Sigmoid colon (tissue), 7 donors: ENCODE measurements around the gene DAGLA. TPM values are rescaled to one million over a fixed set of nuclear protein-coding genes. Genes with fewer than 3 reads are reported as not detected.
"Not testable (repeated sequence)": the region's sequence is repeated elsewhere in the genome, so short reads cannot be mapped to it uniquely, and the experiment has no call there.

Source experiments
- DNase-seq: peaks from one replicate; pipeline ENCODE4 v3.0.0-alpha.2; 2019
- H3K27ac ChIP-seq, 4 donors: fragments of 200-600 bp; sonication (generic); one replicate each; pipeline ENCODE4 v1.5.1; 2016 to 2019; ENCODE audit warnings: mild to moderate bottlenecking in 1 of 4
- H3K27me3 ChIP-seq, 3 donors: fragments of 200-600 bp; sonication (generic); one replicate each; pipeline ENCODE4 v1.5.1; 2019; ENCODE audit warnings: mild to moderate bottlenecking in 1 of 3
- H3K36me3 ChIP-seq, 4 donors: fragments of 200-600 bp; sonication (generic); one replicate each; pipeline ENCODE4 v1.5.1; 2016 to 2019
- H3K4me1 ChIP-seq, 4 donors: fragments of 200-600 bp; sonication (generic); one replicate each; pipeline ENCODE4 v1.5.1; 2017 to 2019
- H3K4me3 ChIP-seq, 4 donors: fragments of 200-600 bp; sonication (generic); one replicate each; pipeline ENCODE4 v1.5.1; 2017 to 2019; ENCODE audit warnings: mild to moderate bottlenecking in 2 of 4, moderate library complexity in 1 of 4
- H3K9me3 ChIP-seq, 4 donors: fragments of 200-600 bp in 3 of 4; sonication (generic) in 3 of 4; one replicate each; pipeline versions ENCODE4 v1.5.1 to v1.6.1; 2013 to 2019
- EP300 ChIP-seq, 4 donors: sonication (generic); formaldehyde crosslinking; IDR thresholded peaks; one replicate each; pipeline ENCODE4 v1.6.1; 2017; ENCODE audit warnings: antibody characterized with exemption in 4 of 4
- POLR2A ChIP-seq, 2 donors: fragments of 450-650 bp; IDR thresholded peaks; one replicate each; pipeline ENCODE4 v1.6.1; 2016; ENCODE audit warnings: antibody characterized with exemption in 2 of 2, mild to moderate bottlenecking in 2 of 2, moderate library complexity in 2 of 2
- POLR2AphosphoS5 ChIP-seq, 4 donors: sonication (generic); formaldehyde crosslinking; IDR thresholded peaks; one replicate each; pipeline ENCODE4 v1.6.1; 2017; ENCODE audit warnings: antibody characterized with exemption in 4 of 4
- WGBS, 2 donors: extraction: QIAGEN DNeasy Blood & Tissue Kit; methylation state at CpG; one replicate each; pipeline ENCODE4 v1.1.7; 2013; 5-methylcytosine and 5-hydroxymethylcytosine counted together
- intact Hi-C: fragments of 100-400 bp; cut with DNase I; formaldehyde crosslinking; loops from one replicate; pipeline ENCODE4 v1.15.1; 2023
- polyA plus RNA-seq, 3 donors: library from polyadenylated mRNA; stranded (reverse); fragments of 200-250 nt; gene quantifications; one replicate each; pipeline ENCODE4 v1.2.3, GENCODE V29; 2013
- total RNA-seq, 4 donors: library from RNA; depleted of rRNA; stranded (reverse); fragments of >200 nt; gene quantifications; one replicate each; pipeline ENCODE4 v1.1.0, GENCODE V29; 2016
- TF ChIP-seq, protein P1 (sequence below), 4 experiments: fragments of 450-650 bp in 3 of 4; fragments of 200-600 bp in 1 of 4; IDR thresholded peaks; one replicate each; pipeline ENCODE4 v1.5.1; 2016 to 2019; ENCODE audit warnings: antibody characterized with exemption in 4 of 4, mild to moderate bottlenecking in 3 of 4, moderate library complexity in 2 of 4
- donor health status: healthy with polysubstance abuse.
- donor health status: Bipolar disorder and iron deficiency.
- donor health status: healthy.

The DAGLA gene
- total and polyA plus RNA-seq, 7 donors, result 1.8 to 6.2 (median 2.1) TPM

DNA sequence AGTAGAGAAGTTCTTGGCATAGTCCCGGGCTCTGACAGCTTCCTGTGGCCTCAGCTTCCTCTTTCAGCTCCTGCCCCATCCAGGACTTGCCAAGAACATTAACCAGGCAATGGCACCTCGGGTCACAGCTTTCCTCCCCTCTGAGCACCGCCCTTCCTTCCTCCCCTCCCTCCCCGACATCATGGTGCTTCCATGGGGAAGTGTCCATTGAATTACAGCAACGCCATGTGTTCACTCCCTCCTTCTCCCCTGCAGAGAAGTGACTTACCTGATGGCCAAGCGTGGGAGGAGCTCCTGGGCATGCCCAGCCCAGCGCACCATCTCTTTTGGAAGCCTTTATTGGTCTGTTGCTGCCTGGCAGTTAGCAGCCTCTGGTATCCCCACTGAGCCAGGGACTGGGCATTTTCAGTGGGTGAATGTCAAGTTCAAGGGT, 25.8 kb upstream of the DAGLA start:
- TF ChIP-seq EP300 (IDR thresholded peaks at IDR 0.05) (no peak), POLR2AphosphoS5 (IDR thresholded peaks at IDR 0.05) (no peak)
- Histone ChIP-seq H3K4me1 (no peaks in the 10 kb centered on the region), H3K4me3 (no peak overlapping the region), H3K36me3 (no peaks in the 10 kb centered on the region), H3K9me3 (no peaks in the 10 kb centered on the region), H3K27me3 (peaks cover 0 to 24% (median 0%) of the 10 kb centered on the region in 3 donors), H3K27ac (no peak overlapping the region)
- intact Hi-C loops, result no loop called here
- peak; percentile 77 for DNase-seq
- 19 to 28% methylated on average over 7 of the region's 7 CpGs for WGBS, 2 donors

DNA sequence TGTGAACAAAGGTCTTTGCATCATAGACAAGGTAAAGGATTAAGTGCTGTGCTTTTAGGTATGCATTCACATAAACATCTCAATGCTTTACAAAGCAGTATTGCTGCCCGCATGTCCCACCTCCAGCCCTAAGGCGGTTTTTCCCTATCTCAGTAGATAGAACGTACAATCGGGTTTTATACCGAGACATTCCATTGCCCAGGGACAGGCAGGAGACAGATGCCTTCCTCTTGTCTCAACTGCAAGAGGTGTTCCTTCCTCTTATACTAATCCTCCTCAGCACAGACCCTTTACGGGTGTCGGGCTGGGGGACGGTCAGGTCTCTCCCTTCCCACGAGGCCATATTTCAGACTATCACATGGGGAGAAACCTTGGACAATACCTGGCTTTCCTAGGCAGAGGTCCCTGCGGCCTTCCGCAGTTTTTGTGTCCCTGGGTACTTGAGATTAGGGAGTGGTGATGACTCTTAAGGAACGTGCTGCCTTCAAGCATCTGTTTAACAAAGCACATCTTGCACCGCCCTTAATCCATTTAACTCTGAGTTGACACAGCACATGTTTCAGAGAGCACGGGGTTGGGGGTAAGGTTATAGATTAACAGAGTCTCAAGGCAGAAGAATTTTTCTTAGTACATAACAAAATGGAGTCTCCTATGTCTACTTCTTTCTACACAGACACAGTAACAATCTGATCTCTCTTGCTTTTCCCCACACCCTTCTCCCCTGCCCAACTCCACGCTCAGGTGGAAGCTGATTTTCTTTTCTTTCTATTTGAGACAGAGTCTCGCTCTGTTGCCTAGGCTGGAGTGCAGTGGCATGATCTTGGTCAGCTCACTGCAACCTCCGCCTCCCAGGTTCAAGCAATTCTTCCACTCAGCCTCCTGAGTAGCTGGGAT, 24.7 kb upstream of the DAGLA start:
- intact Hi-C loops, H3K36me3 ChIP-seq, DNase-seq, H3K4me1 ChIP-seq, H3K27ac ChIP-seq, H3K4me3 ChIP-seq, H3K9me3 ChIP-seq: not testable (repeated sequence)
- H3K27me3 ChIP-seq, result peaks cover 0 to 23% (median 0%) of the 10 kb centered on the region in 3 donors
- 38 to 60% methylated on average over 16 to 17 of the region's 17 CpGs for WGBS, 2 donors

DNA sequence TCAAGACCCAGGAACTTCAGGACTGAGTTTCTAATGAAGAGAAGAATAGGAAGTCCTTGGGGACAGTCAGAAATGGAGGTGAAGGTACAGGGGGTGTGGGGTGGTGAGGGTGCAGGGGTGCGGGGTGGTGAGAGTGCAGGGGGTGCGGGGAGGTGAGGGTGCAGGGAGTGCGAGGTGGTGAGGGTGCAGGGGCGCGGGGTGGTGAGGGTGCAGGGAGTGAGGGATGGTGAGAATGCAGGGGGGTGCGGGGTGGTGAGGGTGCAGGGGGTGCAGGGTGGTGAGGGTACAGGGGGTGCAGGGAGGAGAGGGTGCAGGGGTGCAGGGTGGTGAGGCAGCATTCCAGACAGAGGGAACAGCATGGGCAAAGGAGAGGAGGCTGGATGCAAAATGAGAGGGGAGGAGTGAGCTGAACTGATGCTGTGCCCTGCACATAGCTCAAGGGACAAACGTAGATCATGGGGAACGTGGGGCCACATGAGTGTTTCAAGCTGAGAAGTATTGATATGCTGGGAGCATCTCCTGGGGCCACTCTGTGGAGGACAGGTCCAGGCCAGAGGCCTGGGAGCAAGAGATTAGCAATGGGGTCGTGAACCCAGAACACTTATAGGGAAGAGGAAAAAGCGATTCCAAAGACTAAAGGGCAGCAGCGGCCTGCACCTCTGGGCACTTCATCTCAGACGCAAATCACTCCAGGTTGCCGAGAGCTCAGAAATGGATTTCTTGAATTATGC, 23.7 kb upstream of the DAGLA start:
- no peak overlapping the region for H3K27ac ChIP-seq
- no peak overlapping the region for H3K4me3 ChIP-seq
- peaks cover 0 to 16% (median 0%) of the 10 kb centered on the region in 3 donors for H3K27me3 ChIP-seq
- H3K4me1 ChIP-seq, result no peaks in the 10 kb centered on the region
- TF ChIP-seq, protein P1, sequence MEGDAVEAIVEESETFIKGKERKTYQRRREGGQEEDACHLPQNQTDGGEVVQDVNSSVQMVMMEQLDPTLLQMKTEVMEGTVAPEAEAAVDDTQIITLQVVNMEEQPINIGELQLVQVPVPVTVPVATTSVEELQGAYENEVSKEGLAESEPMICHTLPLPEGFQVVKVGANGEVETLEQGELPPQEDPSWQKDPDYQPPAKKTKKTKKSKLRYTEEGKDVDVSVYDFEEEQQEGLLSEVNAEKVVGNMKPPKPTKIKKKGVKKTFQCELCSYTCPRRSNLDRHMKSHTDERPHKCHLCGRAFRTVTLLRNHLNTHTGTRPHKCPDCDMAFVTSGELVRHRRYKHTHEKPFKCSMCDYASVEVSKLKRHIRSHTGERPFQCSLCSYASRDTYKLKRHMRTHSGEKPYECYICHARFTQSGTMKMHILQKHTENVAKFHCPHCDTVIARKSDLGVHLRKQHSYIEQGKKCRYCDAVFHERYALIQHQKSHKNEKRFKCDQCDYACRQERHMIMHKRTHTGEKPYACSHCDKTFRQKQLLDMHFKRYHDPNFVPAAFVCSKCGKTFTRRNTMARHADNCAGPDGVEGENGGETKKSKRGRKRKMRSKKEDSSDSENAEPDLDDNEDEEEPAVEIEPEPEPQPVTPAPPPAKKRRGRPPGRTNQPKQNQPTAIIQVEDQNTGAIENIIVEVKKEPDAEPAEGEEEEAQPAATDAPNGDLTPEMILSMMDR (IDR thresholded peaks at IDR 0.05), result no peak
- TF ChIP-seq POLR2AphosphoS5 (IDR thresholded peaks at IDR 0.05), result no peak
- TF ChIP-seq POLR2A (IDR thresholded peaks at IDR 0.05), result no peak
- no peak for TF ChIP-seq EP300 (IDR thresholded peaks at IDR 0.05)
- 87 to 88% methylated on average over 13 of the region's 13 CpGs for WGBS, 2 donors
- no peaks in the 10 kb centered on the region for H3K9me3 ChIP-seq
- H3K36me3 ChIP-seq, result no peaks in the 10 kb centered on the region
- intact Hi-C loops, result no loop called here
- DNase-seq, result no peak

GRCh38 chr11:61657566-61658290, 22.5 kb upstream of the DAGLA start:
- TF ChIP-seq POLR2AphosphoS5 (IDR thresholded peaks at IDR 0.05), result no peak
- TF ChIP-seq, protein P1 (IDR thresholded peaks at IDR 0.05), result no peak
- no peak for TF ChIP-seq EP300 (IDR thresholded peaks at IDR 0.05)
- TF ChIP-seq POLR2A (IDR thresholded peaks at IDR 0.05), result no peak
- intact Hi-C loops, result no loop called here
- H3K27me3 ChIP-seq, result peaks cover 0 to 9% (median 0%) of the 10 kb centered on the region in 3 donors
- no peaks in the 10 kb centered on the region for H3K9me3 ChIP-seq
- no peaks in the 10 kb centered on the region for H3K36me3 ChIP-seq
- DNase-seq, result no peak
- H3K4me1 ChIP-seq, result no peaks in the 10 kb centered on the region
- no peak overlapping the region for H3K27ac ChIP-seq
- no peak overlapping the region for H3K4me3 ChIP-seq
- WGBS, 2 donors, result 25 to 64% methylated on average over 11 of the region's 11 CpGs

DNA sequence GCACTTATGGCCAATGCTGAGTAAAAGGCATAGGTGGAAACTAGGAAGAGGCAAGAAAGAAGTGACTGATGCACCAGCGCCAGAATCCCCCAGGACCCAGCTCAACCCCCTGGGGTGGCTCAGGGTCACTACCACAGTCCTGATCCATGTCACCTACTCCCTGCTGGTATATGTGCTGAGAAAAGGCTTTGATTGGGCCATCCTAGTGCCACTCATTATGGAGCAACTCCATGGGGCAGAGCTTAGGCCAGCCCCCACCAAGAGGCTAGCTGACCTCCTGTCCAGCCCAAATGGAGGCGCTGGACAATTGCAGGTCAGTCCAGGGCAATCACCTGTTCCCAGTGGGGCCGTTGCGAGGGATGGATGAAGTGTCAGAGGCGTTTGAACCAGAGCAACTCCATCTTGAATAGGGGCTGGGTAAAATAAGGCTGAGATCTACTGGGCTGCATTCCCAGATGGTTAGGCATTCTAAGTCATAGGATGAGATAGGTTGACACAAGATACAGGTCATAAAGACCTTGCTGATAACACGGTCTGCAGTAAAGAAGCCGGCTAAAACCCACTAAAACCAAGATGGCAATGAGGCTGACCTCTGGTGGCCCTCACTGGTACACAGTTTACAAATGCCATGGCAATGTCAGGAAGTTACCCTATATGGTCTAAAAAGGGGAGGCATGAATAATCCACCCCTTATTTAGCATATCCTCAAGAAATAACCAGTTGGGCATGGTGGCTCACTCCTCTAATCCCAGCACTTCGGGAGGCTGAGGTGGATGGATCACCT, 20.6 kb upstream of the DAGLA start:
- intact Hi-C loops, result no loop called here
- peaks cover 0 to 3% (median 0%) of the 10 kb centered on the region in 3 donors for H3K27me3 ChIP-seq
- no peak overlapping the region for H3K27ac ChIP-seq
- H3K36me3 ChIP-seq, result no peaks in the 10 kb centered on the region
- TF ChIP-seq POLR2A (IDR thresholded peaks at IDR 0.05) (no peak), POLR2AphosphoS5 (IDR thresholded peaks at IDR 0.05) (no peak), EP300 (IDR thresholded peaks at IDR 0.05) (no peak)
- TF ChIP-seq, protein P1 (IDR thresholded peaks at IDR 0.05), result no peak
- H3K4me3 ChIP-seq, result no peak overlapping the region
- H3K9me3 ChIP-seq, result no peaks in the 10 kb centered on the region
- no peak for DNase-seq
- 70 to 78% methylated on average over 8 of the region's 8 CpGs for WGBS, 2 donors
- no peaks in the 10 kb centered on the region for H3K4me1 ChIP-seq

GRCh38 chr11:61660997-61661396, 19.2 kb upstream of the DAGLA start:
- WGBS, 2 donors, result 69 to 72% methylated on average over 4 of the region's 4 CpGs
- H3K4me1 ChIP-seq, H3K27ac ChIP-seq, H3K4me3 ChIP-seq, intact Hi-C loops, DNase-seq, H3K27me3 ChIP-seq, H3K36me3 ChIP-seq, H3K9me3 ChIP-seq: not testable (repeated sequence)
